ENCODE results near the gene SDHA. TPM values are rescaled to one million over a fixed set of nuclear protein-coding genes. Genes with fewer than 3 reads are reported as not detected.
A peak's percentile ranks its signal among the peaks of the same experiment; 100 is the strongest.

SDHA gene
- total RNA-seq, 2 donors from 2014 or later: 59.6 to 70.5 TPM

- H3K27me3 ChIP-seq (replicated peaks; ENCODE audit: insufficient read depth): no peaks in the 10 kb centered on the region
- no peaks in the 10 kb centered on the region for H3K36me3 ChIP-seq
- H3K4me3 ChIP-seq: no peak overlapping the region
- DNase-seq (ENCODE audit: low spot score) (no peak), ATAC-seq (ENCODE audit: insufficient number of reproducible peaks, low FRiP score, low read depth) (no peak)
- peaks cover 4 to 22% of the 10 kb centered on the region in 2 donors for H3K4me1 ChIP-seq (ENCODE audit: control insufficient read depth in 1 of 2, low read depth in 2 of 2)
- no peaks in the 10 kb centered on the region for H3K9me3 ChIP-seq
- no peak overlapping the region for H3K27ac ChIP-seq
- no peak for TF ChIP-seq CTCF (IDR thresholded peaks at IDR 0.05)
These were observed 31.8 kb upstream of the SDHA start for GRCh38 chr5:186091-187041.

- peaks cover 4 to 26% of the 10 kb centered on the region in 2 donors for H3K4me1 ChIP-seq (ENCODE audit: control insufficient read depth in 1 of 2, low read depth in 2 of 2)
- H3K36me3 ChIP-seq: no peaks in the 10 kb centered on the region
- TF ChIP-seq CTCF (IDR thresholded peaks at IDR 0.05): no peak
- no peak overlapping the region for H3K4me3 ChIP-seq
- no peaks in the 10 kb centered on the region for H3K9me3 ChIP-seq
- no peak overlapping the region for H3K27ac ChIP-seq
- no peaks in the 10 kb centered on the region for H3K27me3 ChIP-seq (replicated peaks; ENCODE audit: insufficient read depth)
- no peak for ATAC-seq (ENCODE audit: insufficient number of reproducible peaks, low FRiP score, low read depth)
- DNase-seq (ENCODE audit: low spot score): no peak
These were observed 31.1 kb upstream of the SDHA start for GRCh38 chr5:187042-187431.

GRCh38 chr5:187617-188451 is 30.3 kb upstream of the SDHA start:
- Histone ChIP-seq H3K9me3 (no peaks in the 10 kb centered on the region), H3K4me3 (peak overlapping the region; percentile 52), H3K4me1 (ENCODE audit: control insufficient read depth in 1 of 2, low read depth in 2 of 2) (peaks cover 4 to 26% of the 10 kb centered on the region in 2 donors), H3K27ac (no peak overlapping the region), H3K27me3 (replicated peaks; ENCODE audit: insufficient read depth) (no peaks in the 10 kb centered on the region), H3K36me3 (no peaks in the 10 kb centered on the region)
- no peak for DNase-seq (ENCODE audit: low spot score)
- no peak for TF ChIP-seq CTCF (IDR thresholded peaks at IDR 0.05)
- no peak for ATAC-seq (ENCODE audit: insufficient number of reproducible peaks, low FRiP score, low read depth)

GRCh38 chr5:188488-189481 is 29.3 kb upstream of the SDHA start:
- no peaks in the 10 kb centered on the region for H3K9me3 ChIP-seq
- DNase-seq (ENCODE audit: low spot score) (peak; percentile 65), ATAC-seq (ENCODE audit: insufficient number of reproducible peaks, low FRiP score, low read depth) (peak; percentile 77)
- peak overlapping the region; percentile 52 for H3K4me3 ChIP-seq
- no peaks in the 10 kb centered on the region for H3K27me3 ChIP-seq (replicated peaks; ENCODE audit: insufficient read depth)
- H3K36me3 ChIP-seq: no peaks in the 10 kb centered on the region
- TF ChIP-seq CTCF (IDR thresholded peaks at IDR 0.05): peak; percentile 94
- H3K27ac ChIP-seq: no peak overlapping the region
- peaks cover 4 to 26% of the 10 kb centered on the region in 2 donors for H3K4me1 ChIP-seq (ENCODE audit: control insufficient read depth in 1 of 2, low read depth in 2 of 2)

All from thoracic aorta (tissue), 2 donors.